Transverse colon (tissue), 4 donors: ENCODE data around the gene PLAC8L1. TPM values are rescaled to one million over a fixed set of nuclear protein-coding genes. Genes with fewer than 3 reads are reported as not detected.
A peak's percentile ranks its signal among the peaks of the same experiment; 100 is the strongest.

Source experiments
- DNase-seq: peaks from one replicate; pipeline ENCODE4 v3.0.0-alpha.2; 2019
- H3K27ac ChIP-seq, 4 donors: fragments of 200-600 bp; sonication (generic); 2 replicates each; pipeline ENCODE4 v1.5.1; 2016 to 2018; ENCODE audit warnings: inconsistent platforms in 4 of 4
- H3K27me3 ChIP-seq: fragments of 200-600 bp; sonication (generic); 2 replicates; pipeline ENCODE4 v1.5.1; 2017; ENCODE audit warnings: inconsistent platforms
- H3K36me3 ChIP-seq, 4 donors: fragments of 200-600 bp; sonication (generic); 2 replicates each; pipeline ENCODE4 v1.5.1; 2017 to 2019; ENCODE audit warnings: inconsistent platforms in 4 of 4
- H3K4me1 ChIP-seq, 4 donors: fragments of 200-600 bp; sonication (generic); 2 replicates each; pipeline ENCODE4 v1.5.1; 2017 to 2020; ENCODE audit warnings: inconsistent platforms in 4 of 4
- H3K4me3 ChIP-seq, 4 donors: fragments of 200-600 bp; sonication (generic); 1 replicate in 1 of 4; 2 replicates in 3 of 4; pipeline versions ENCODE4 v1.5.1 to v1.6.1; 2017 to 2019; ENCODE audit warnings: inconsistent platforms in 4 of 4
- H3K9me3 ChIP-seq, 2 donors: fragments of 200-600 bp; sonication (generic); 2 replicates each; pipeline ENCODE4 v1.5.1; 2017 to 2019; ENCODE audit warnings: inconsistent platforms in 2 of 2
- EP300 ChIP-seq: sonication (generic); formaldehyde crosslinking; IDR thresholded peaks from one replicate; pipeline ENCODE4 v1.6.1; 2017; ENCODE audit warnings: antibody characterized with exemption, low read depth
- POLR2A ChIP-seq: fragments of 450-650 bp; IDR thresholded peaks from one replicate; pipeline ENCODE4 v1.6.1; 2016; ENCODE audit warnings: antibody characterized with exemption, mild to moderate bottlenecking, moderate library complexity
- POLR2AphosphoS5 ChIP-seq, 3 donors: sonication (generic); formaldehyde crosslinking; IDR thresholded peaks; one replicate each; pipeline ENCODE4 v1.6.1; 2016; ENCODE audit warnings: antibody characterized with exemption in 3 of 3
- WGBS, 2 donors: methylation state at CpG; one replicate each; pipeline ENCODE4 v1.1.5; 2018; ENCODE audit warnings: low coverage in 1 of 2; 5-methylcytosine and 5-hydroxymethylcytosine counted together
- in situ Hi-C, 4 donors: fragments of 200-750 bp; cut with MboI; loops; one replicate each; pipeline versions ENCODE4 v1.15.0 to v1.15.1; 2017; ENCODE audit warnings: low sequenced_read_pairs in 3 of 4, low pct_ligation_motif_present in 1 of 4, low pct_unique_long_range_greater_than_20kb in 1 of 4
- intact Hi-C: fragments of 100-400 bp; cut with DNase I; formaldehyde crosslinking; loops from one replicate; pipeline ENCODE4 v1.15.1; 2023; ENCODE audit warnings: low total_unique reads
- small RNA-seq, 4 donors: library from RNA; depleted of rRNA; stranded (forward); fragments of <200 nt; gene quantifications; one replicate each; pipeline ENCODE3, GENCODE V24; 2016
- total RNA-seq, 4 donors: library from RNA; depleted of rRNA; stranded (reverse); fragments of >200 nt; gene quantifications; one replicate each; pipeline ENCODE4 v1.1.0, GENCODE V29; 2016
- TF ChIP-seq, protein P1 (sequence below), 5 experiments: fragments of 200-600 bp in 3 of 5; fragments of 450-650 bp in 2 of 5; sonication (generic) in 3 of 5; IDR thresholded peaks; 1 replicate in 2 of 5; 2 replicates in 3 of 5; pipeline ENCODE4 v1.5.1; 2016 to 2017; ENCODE audit warnings: antibody characterized with exemption in 5 of 5, inconsistent platforms in 3 of 5, mild to moderate bottlenecking in 2 of 5, moderate library complexity in 1 of 5

The PLAC8L1 gene
- total RNA-seq, 4 donors from 2014 or later, result not detected

DNA sequence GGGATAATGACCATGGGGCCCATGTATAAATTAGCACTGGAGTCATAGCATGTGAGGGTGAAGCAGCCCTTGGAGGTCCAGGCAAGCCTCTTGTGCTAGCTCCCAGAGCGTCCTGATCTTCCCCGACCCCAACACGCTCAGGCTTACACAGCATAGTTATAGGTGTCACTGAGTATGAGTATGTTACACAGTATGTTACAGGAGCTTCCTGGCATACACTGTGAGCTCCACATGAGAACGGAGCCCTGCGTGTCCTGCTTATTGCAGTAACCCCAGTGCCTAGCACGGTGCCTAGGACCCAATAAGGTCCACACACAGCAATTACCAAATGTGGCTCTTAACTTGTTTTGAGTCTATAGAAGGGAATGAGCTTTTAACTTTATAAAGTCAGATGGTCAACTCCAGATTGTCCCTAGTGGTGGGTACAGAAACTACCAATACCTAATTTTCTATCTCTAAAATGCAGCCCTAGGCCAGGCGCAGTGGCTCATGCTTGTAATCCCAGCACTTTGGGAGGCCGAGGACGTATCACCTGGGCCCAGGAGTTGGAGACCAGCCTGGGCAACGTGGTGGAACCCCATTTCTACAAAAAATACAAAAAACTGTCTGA, 64.1 kb downstream of the PLAC8L1 start:
- intact Hi-C loops, result no loop called here
- in situ Hi-C loops, result no loop called here

DNA sequence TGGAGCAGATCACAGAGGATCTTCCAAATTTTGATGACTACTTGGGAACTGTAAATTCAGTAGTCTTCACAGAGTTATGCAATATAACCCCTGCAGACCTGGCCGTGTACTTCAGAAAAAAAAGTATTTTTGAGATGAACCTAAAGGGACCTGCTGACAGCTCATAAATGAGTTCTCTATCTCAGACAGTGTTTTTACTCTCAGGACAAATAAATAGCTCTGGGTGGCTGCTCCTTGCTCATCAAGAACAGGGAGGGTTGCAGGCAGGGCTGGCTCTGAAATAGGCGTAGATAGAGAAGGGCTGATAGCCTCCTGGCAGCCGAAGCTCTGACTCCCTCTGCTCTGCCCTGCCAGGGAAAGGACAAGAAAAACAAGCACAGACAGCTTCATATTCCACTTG, 64.8 kb downstream of the PLAC8L1 start:
- intact Hi-C loops, result no loop called here
- Histone ChIP-seq H3K9me3 (no peaks in the 10 kb centered on the region), H3K27me3 (no peaks in the 10 kb centered on the region), H3K4me1 (peaks cover 0 to 55% (median 26%) of the 10 kb centered on the region in 4 donors), H3K4me3 (no peak overlapping the region), H3K36me3 (no peaks in the 10 kb centered on the region), H3K27ac (peak overlapping the region; percentile 61 to 73 (median 68))
- TF ChIP-seq, protein P1, sequence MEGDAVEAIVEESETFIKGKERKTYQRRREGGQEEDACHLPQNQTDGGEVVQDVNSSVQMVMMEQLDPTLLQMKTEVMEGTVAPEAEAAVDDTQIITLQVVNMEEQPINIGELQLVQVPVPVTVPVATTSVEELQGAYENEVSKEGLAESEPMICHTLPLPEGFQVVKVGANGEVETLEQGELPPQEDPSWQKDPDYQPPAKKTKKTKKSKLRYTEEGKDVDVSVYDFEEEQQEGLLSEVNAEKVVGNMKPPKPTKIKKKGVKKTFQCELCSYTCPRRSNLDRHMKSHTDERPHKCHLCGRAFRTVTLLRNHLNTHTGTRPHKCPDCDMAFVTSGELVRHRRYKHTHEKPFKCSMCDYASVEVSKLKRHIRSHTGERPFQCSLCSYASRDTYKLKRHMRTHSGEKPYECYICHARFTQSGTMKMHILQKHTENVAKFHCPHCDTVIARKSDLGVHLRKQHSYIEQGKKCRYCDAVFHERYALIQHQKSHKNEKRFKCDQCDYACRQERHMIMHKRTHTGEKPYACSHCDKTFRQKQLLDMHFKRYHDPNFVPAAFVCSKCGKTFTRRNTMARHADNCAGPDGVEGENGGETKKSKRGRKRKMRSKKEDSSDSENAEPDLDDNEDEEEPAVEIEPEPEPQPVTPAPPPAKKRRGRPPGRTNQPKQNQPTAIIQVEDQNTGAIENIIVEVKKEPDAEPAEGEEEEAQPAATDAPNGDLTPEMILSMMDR (IDR thresholded peaks at IDR 0.05), result no peak
- no peak for TF ChIP-seq POLR2AphosphoS5 (IDR thresholded peaks at IDR 0.05)
- no peak for TF ChIP-seq EP300
- TF ChIP-seq POLR2A, result no peak
- 33 to 60% methylated on average over 1 to 3 of the region's 3 CpGs for WGBS, 2 donors
- in situ Hi-C loops, result no loop called here
- DNase-seq, result peak; percentile 50

More for the DNA sequence above, 64.1 kb downstream of the PLAC8L1 start:
- 82 to 87% methylated on average over 4 to 10 of the region's 10 CpGs for WGBS, 2 donors
- TF ChIP-seq EP300 (no peak), POLR2AphosphoS5 (IDR thresholded peaks at IDR 0.05) (no peak)
- TF ChIP-seq, protein P1 (IDR thresholded peaks at IDR 0.05), result peak; percentile 29 to 44 (median 36)
- H3K4me3 ChIP-seq, result no peak overlapping the region
- DNase-seq, result no peak
- peak overlapping the region; percentile 61 to 73 (median 68) for H3K27ac ChIP-seq
- H3K27me3 ChIP-seq, result no peaks in the 10 kb centered on the region
- H3K36me3 ChIP-seq, result no peaks in the 10 kb centered on the region
- H3K9me3 ChIP-seq, result no peaks in the 10 kb centered on the region
- H3K4me1 ChIP-seq, result peaks cover 0 to 56% (median 26%) of the 10 kb centered on the region in 4 donors

DNA sequence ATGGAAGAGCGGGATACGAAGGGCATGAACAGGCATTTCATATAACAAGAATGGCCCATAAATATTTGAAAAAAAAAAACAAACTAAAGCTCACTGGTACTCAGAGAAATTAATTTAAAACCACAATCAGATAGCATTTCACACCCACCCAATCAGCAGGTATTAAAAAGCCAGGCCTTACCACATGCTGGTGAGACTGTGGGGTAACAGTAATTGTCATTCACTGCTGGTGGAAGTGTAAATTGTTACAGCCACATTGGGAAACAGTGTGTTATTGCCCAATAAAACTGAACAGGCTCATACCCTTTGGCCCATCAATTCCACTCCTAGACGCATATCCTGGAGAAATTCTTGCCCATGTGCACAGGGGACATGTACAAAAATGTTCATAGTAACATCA, 66.0 kb downstream of the PLAC8L1 start:
- peak; percentile 16 for DNase-seq
- H3K4me3 ChIP-seq, result no peak overlapping the region
- TF ChIP-seq, protein P1 (IDR thresholded peaks at IDR 0.05), result no peak
- TF ChIP-seq EP300 (peak; percentile 8), POLR2AphosphoS5 (IDR thresholded peaks at IDR 0.05) (peak in 2 of 3 donors; percentile 8 to 39)
- intact Hi-C loops, result no loop called here
- no peaks in the 10 kb centered on the region for H3K27me3 ChIP-seq
- no peaks in the 10 kb centered on the region for H3K9me3 ChIP-seq
- 51 to 71% methylated on average over 3 of the region's 3 CpGs for WGBS, 2 donors
- H3K36me3 ChIP-seq, result no peaks in the 10 kb centered on the region
- H3K27ac ChIP-seq, result peak overlapping the region; percentile 61 to 73 (median 68)
- in situ Hi-C loops, result no loop called here
- peaks cover 0 to 55% (median 26%) of the 10 kb centered on the region in 4 donors for H3K4me1 ChIP-seq

DNA sequence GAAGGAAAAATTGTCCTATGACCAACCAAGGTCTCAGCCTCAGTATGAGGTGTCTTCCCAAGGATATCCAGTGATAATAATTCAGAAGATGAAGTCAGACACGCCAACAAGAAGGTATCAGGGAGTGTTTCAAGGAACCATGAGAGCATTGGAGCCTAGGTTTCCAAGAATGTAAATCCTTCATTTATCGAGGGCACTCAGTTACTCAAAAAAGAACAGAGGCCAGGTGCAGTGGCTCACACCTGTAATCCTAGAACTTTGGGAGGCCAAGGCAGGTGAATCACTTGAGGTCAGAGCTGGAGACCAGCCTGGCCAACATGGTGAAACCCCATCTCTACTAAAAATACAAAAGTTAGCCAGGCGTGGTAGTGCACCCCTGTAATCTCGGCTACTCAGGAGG, 70.8 kb downstream of the PLAC8L1 start:
- in situ Hi-C loops, result no loop called here
- 77 to 86% methylated on average over 3 to 4 of the region's 4 CpGs for WGBS, 2 donors

More for the DNA sequence above, 70.8 kb downstream of the PLAC8L1 start:
- Histone ChIP-seq H3K4me3 (no peak overlapping the region), H3K27ac (no peak overlapping the region), H3K9me3 (no peaks in the 10 kb centered on the region), H3K36me3 (no peaks in the 10 kb centered on the region), H3K4me1 (peaks cover 0 to 14% (median 4%) of the 10 kb centered on the region in 4 donors), H3K27me3 (no peaks in the 10 kb centered on the region)
- no peak for TF ChIP-seq EP300
- TF ChIP-seq POLR2A, result no peak
- TF ChIP-seq, protein P1 (IDR thresholded peaks at IDR 0.05), result no peak
- no peak for TF ChIP-seq POLR2AphosphoS5 (IDR thresholded peaks at IDR 0.05)
- intact Hi-C loops, result no loop called here
- no peak for DNase-seq

Small RNA genes within 50 kb of the gene (small RNA-seq; reads per million reads assigned to genes)
- 0 reads per million in 4 donors for gene AC091959.1

Other genes starting within 250 kb of the PLAC8L1 start
- not detected for gene GRXCR2, start 232.6 kb downstream of the PLAC8L1 start, total RNA-seq
- gene SH3RF2, start 169.0 kb downstream of the PLAC8L1 start, total RNA-seq, result 100 to 1,000 TPM in 2 of 4 donors, 10 to 100 TPM in 2; 67.9 to 172 (median 96.3) TPM
- gene LARS1, start 77.1 kb upstream of the PLAC8L1 start, total RNA-seq, result 100 to 1,000 TPM in 1 of 4 donors, 10 to 100 TPM in 3; 49.8 to 112 (median 70.9) TPM
- 10 to 100 TPM in 3 of 4 donors, 1 to 10 TPM in 1; 6.0 to 21.6 (median 14.9) TPM for gene RBM27, start 98.0 kb upstream of the PLAC8L1 start, total RNA-seq
- not detected for gene POU4F3, start 233.3 kb upstream of the PLAC8L1 start, total RNA-seq